Measurements from ENCODE around the gene FLNC.

The FLNC gene

GRCh38 chr7:128795129-128795528 lies 35.1 kb upstream of the FLNC start:
- no peaks in the 10 kb centered on the region for H3K36me3 Mint-ChIP-seq
- H3K4me3 Mint-ChIP-seq: no peak overlapping the region
- no peaks in the 10 kb centered on the region for H3K27me3 Mint-ChIP-seq
- no peaks in the 10 kb centered on the region for H3K9me3 Mint-ChIP-seq
- ATAC-seq: no peak
- H3K4me1 Mint-ChIP-seq: peaks cover 12% of the 10 kb centered on the region
- no peak overlapping the region for H3K27ac Mint-ChIP-seq

- no peak overlapping the region for H3K4me3 Mint-ChIP-seq
- H3K36me3 Mint-ChIP-seq: peaks cover 4% of the 10 kb centered on the region
- peaks cover 6% of the 10 kb centered on the region for H3K4me1 Mint-ChIP-seq
- H3K27ac Mint-ChIP-seq: no peak overlapping the region
- no peaks in the 10 kb centered on the region for H3K9me3 Mint-ChIP-seq
- no peaks in the 10 kb centered on the region for H3K27me3 Mint-ChIP-seq
- ATAC-seq: no peak
Observed at GRCh38 chr7:128796327-128796726, 33.9 kb upstream of the FLNC start.

GRCh38 chr7:128799451-128799850 lies 30.8 kb upstream of the FLNC start:
- Mint-ChIP-seq H3K27ac (no peak overlapping the region), H3K4me1 (no peaks in the 10 kb centered on the region), H3K9me3 (no peaks in the 10 kb centered on the region), H3K4me3 (no peak overlapping the region), H3K36me3 (peaks cover 7% of the 10 kb centered on the region), H3K27me3 (no peaks in the 10 kb centered on the region)
- ATAC-seq: no peak

GRCh38 chr7:128800567-128800966 lies 29.6 kb upstream of the FLNC start:
- Mint-ChIP-seq H3K9me3 (no peaks in the 10 kb centered on the region), H3K36me3 (peaks cover 7% of the 10 kb centered on the region), H3K4me1 (no peaks in the 10 kb centered on the region), H3K27ac (no peak overlapping the region), H3K27me3 (no peaks in the 10 kb centered on the region), H3K4me3 (no peak overlapping the region)
- ATAC-seq: no peak

GRCh38 chr7:128801003-128801402 lies 29.2 kb upstream of the FLNC start:
- no peak for ATAC-seq
- no peak overlapping the region for H3K27ac Mint-ChIP-seq
- H3K9me3 Mint-ChIP-seq: no peaks in the 10 kb centered on the region
- no peak overlapping the region for H3K4me3 Mint-ChIP-seq
- no peaks in the 10 kb centered on the region for H3K4me1 Mint-ChIP-seq
- no peaks in the 10 kb centered on the region for H3K27me3 Mint-ChIP-seq
- H3K36me3 Mint-ChIP-seq: peaks cover 7% of the 10 kb centered on the region

- Mint-ChIP-seq H3K4me1 (no peaks in the 10 kb centered on the region), H3K9me3 (no peaks in the 10 kb centered on the region), H3K27me3 (no peaks in the 10 kb centered on the region), H3K36me3 (peaks cover 7% of the 10 kb centered on the region), H3K27ac (no peak overlapping the region), H3K4me3 (no peak overlapping the region)
- ATAC-seq: no peak
Observed at GRCh38 chr7:128801667-128802418, 28.4 kb upstream of the FLNC start.

- H3K4me3 Mint-ChIP-seq: no peak overlapping the region
- H3K9me3 Mint-ChIP-seq: no peaks in the 10 kb centered on the region
- ATAC-seq: no peak
- no peaks in the 10 kb centered on the region for H3K4me1 Mint-ChIP-seq
- peaks cover 7% of the 10 kb centered on the region for H3K36me3 Mint-ChIP-seq
- H3K27ac Mint-ChIP-seq: no peak overlapping the region
- H3K27me3 Mint-ChIP-seq: no peaks in the 10 kb centered on the region
Observed at GRCh38 chr7:128804484-128804883, 25.7 kb upstream of the FLNC start.

- no peaks in the 10 kb centered on the region for H3K9me3 Mint-ChIP-seq
- no peak overlapping the region for H3K4me3 Mint-ChIP-seq
- H3K4me1 Mint-ChIP-seq: no peaks in the 10 kb centered on the region
- ATAC-seq: no peak
- peaks cover 7% of the 10 kb centered on the region for H3K36me3 Mint-ChIP-seq
- H3K27ac Mint-ChIP-seq: no peak overlapping the region
- H3K27me3 Mint-ChIP-seq: no peaks in the 10 kb centered on the region
Observed at GRCh38 chr7:128805225-128805624, 25.0 kb upstream of the FLNC start.

- no peaks in the 10 kb centered on the region for H3K36me3 Mint-ChIP-seq
- H3K27ac Mint-ChIP-seq: no peak overlapping the region
- H3K9me3 Mint-ChIP-seq: no peaks in the 10 kb centered on the region
- H3K27me3 Mint-ChIP-seq: no peaks in the 10 kb centered on the region
- H3K4me1 Mint-ChIP-seq: no peaks in the 10 kb centered on the region
- no peak overlapping the region for H3K4me3 Mint-ChIP-seq
- ATAC-seq: no peak
Observed at GRCh38 chr7:128807191-128807590, 23.0 kb upstream of the FLNC start.

- Mint-ChIP-seq H3K27ac (no peak overlapping the region), H3K36me3 (no peaks in the 10 kb centered on the region)
Observed at GRCh38 chr7:128809363-128809762, 20.8 kb upstream of the FLNC start.

GRCh38 chr7:128810473-128810872 lies 19.7 kb upstream of the FLNC start:
- Mint-ChIP-seq H3K27ac (no peak overlapping the region), H3K4me3 (no peak overlapping the region)

More at GRCh38 chr7:128809363-128809762, 20.8 kb upstream of the FLNC start:
- no peak for ATAC-seq
- Mint-ChIP-seq H3K27me3 (no peaks in the 10 kb centered on the region), H3K4me3 (no peak overlapping the region), H3K4me1 (no peaks in the 10 kb centered on the region), H3K9me3 (no peaks in the 10 kb centered on the region)

GRCh38 chr7:128810997-128811396 lies 19.2 kb upstream of the FLNC start:
- Mint-ChIP-seq H3K27ac (no peak overlapping the region), H3K4me1 (no peaks in the 10 kb centered on the region), H3K9me3 (no peaks in the 10 kb centered on the region), H3K27me3 (no peaks in the 10 kb centered on the region), H3K4me3 (no peak overlapping the region), H3K36me3 (no peaks in the 10 kb centered on the region)
- ATAC-seq: no peak

More at GRCh38 chr7:128810473-128810872, 19.7 kb upstream of the FLNC start:
- Mint-ChIP-seq H3K9me3 (no peaks in the 10 kb centered on the region), H3K27me3 (no peaks in the 10 kb centered on the region), H3K36me3 (no peaks in the 10 kb centered on the region), H3K4me1 (no peaks in the 10 kb centered on the region)
- no peak for ATAC-seq

- no peak overlapping the region for H3K4me3 Mint-ChIP-seq
- no peaks in the 10 kb centered on the region for H3K4me1 Mint-ChIP-seq
- no peaks in the 10 kb centered on the region for H3K27me3 Mint-ChIP-seq
- no peak for ATAC-seq
- H3K27ac Mint-ChIP-seq: no peak overlapping the region
- H3K36me3 Mint-ChIP-seq: no peaks in the 10 kb centered on the region
- H3K9me3 Mint-ChIP-seq: no peaks in the 10 kb centered on the region
Observed at GRCh38 chr7:128811631-128812430, 18.4 kb upstream of the FLNC start.

GRCh38 chr7:128812514-128813168 lies 17.6 kb upstream of the FLNC start:
- H3K27me3 Mint-ChIP-seq: no peaks in the 10 kb centered on the region
- H3K9me3 Mint-ChIP-seq: no peaks in the 10 kb centered on the region
- no peak for ATAC-seq
- H3K4me3 Mint-ChIP-seq: no peak overlapping the region
- no peaks in the 10 kb centered on the region for H3K36me3 Mint-ChIP-seq
- H3K27ac Mint-ChIP-seq: no peak overlapping the region
- no peaks in the 10 kb centered on the region for H3K4me1 Mint-ChIP-seq

GRCh38 chr7:128814499-128814898 lies 15.7 kb upstream of the FLNC start:
- H3K4me1 Mint-ChIP-seq: no peaks in the 10 kb centered on the region
- no peaks in the 10 kb centered on the region for H3K36me3 Mint-ChIP-seq
- H3K27ac Mint-ChIP-seq: no peak overlapping the region
- no peak for ATAC-seq
- H3K27me3 Mint-ChIP-seq: no peaks in the 10 kb centered on the region
- H3K9me3 Mint-ChIP-seq: no peaks in the 10 kb centered on the region
- no peak overlapping the region for H3K4me3 Mint-ChIP-seq

All from stimulated activated memory B cell treated with anti-CD40 and anti-IgM and Interleukin-4, amounts not matched to agents 10 μg/mL and 1 μg/mL and 100 μg/mL, for 72 hours (primary cell).